Astrocyte (in vitro differentiated cells and primary cell): ENCODE results near the gene TBRG4. TPM values are rescaled to one million over a fixed set of nuclear protein-coding genes. Genes with fewer than 3 reads are reported as not detected.

ENCODE experiments used
- DNase-seq: peaks from one replicate; pipeline ENCODE4 v3.0.0-alpha.2; 2010; ENCODE audit warnings: low read depth
- FAIRE-seq: peaks from 2 replicates; lab custom pipeline; 2011; peaks lifted over from hg19 to GRCh38; lab: Jason Lieb, UNC
- H2AFZ ChIP-seq: 2 replicates; pipeline ENCODE4 v1.6.0; 2012; ENCODE audit warnings: low read depth, low read length, inconsistent platforms
- H3K27ac ChIP-seq: 2 replicates; pipeline ENCODE4 v1.5.1; 2011; ENCODE audit warnings: low read depth, low read length, inconsistent platforms
- H3K27me3 ChIP-seq: 2 replicates; pipeline ENCODE4 v1.6.0; 2011; ENCODE audit warnings: low read length, inconsistent platforms; ENCODE audit not compliant: insufficient read depth
- H3K36me3 ChIP-seq: 2 replicates; pipeline ENCODE4 v1.5.1; 2011; ENCODE audit warnings: low read length, inconsistent platforms; ENCODE audit not compliant: insufficient read depth
- H3K4me1 ChIP-seq: 2 replicates; pipeline ENCODE4 v1.5.1; 2011; ENCODE audit warnings: low read length, inconsistent platforms; ENCODE audit not compliant: insufficient read depth
- H3K4me2 ChIP-seq: 2 replicates; pipeline ENCODE4 v1.6.0; 2012; ENCODE audit warnings: low read length, inconsistent platforms
- H3K4me3 ChIP-seq: 2 replicates; pipeline ENCODE4 v1.5.1; 2011; ENCODE audit warnings: low read depth, mild to moderate bottlenecking, low read length, inconsistent platforms; ENCODE audit not compliant: insufficient read depth
- H3K79me2 ChIP-seq: 2 replicates; pipeline ENCODE4 v1.6.0; 2012; ENCODE audit warnings: mild to moderate bottlenecking, low read length, inconsistent platforms; ENCODE audit not compliant: insufficient read depth
- H3K9ac ChIP-seq: 2 replicates; pipeline ENCODE4 v1.6.0; 2012; ENCODE audit warnings: mild to moderate bottlenecking, low read length, inconsistent platforms
- H3K9me3 ChIP-seq: 2 replicates; pipeline ENCODE4 v1.5.1; 2012; ENCODE audit warnings: low read depth, mild to moderate bottlenecking, low read length, inconsistent platforms; ENCODE audit not compliant: insufficient read depth
- H4K20me1 ChIP-seq: 2 replicates; pipeline ENCODE4 v1.6.0; 2012; ENCODE audit warnings: low read length, inconsistent platforms; ENCODE audit not compliant: insufficient read depth
- H3K27ac Mint-ChIP-seq: one replicate; pipeline ENCODE4 v1.8.0; 2021; ENCODE audit warnings: mild to moderate bottlenecking, mixed read lengths; ENCODE audit not compliant: unreplicated experiment
- H3K27me3 Mint-ChIP-seq: one replicate; pipeline ENCODE4 v1.8.0; 2021; ENCODE audit warnings: low read depth, mixed read lengths; ENCODE audit not compliant: unreplicated experiment
- H3K36me3 Mint-ChIP-seq: one replicate; pipeline ENCODE4 v1.8.0; 2021; ENCODE audit warnings: low read depth, mixed read lengths; ENCODE audit not compliant: unreplicated experiment
- H3K4me1 Mint-ChIP-seq: one replicate; pipeline ENCODE4 v1.8.0; 2021; ENCODE audit warnings: low read depth, mixed read lengths; ENCODE audit not compliant: unreplicated experiment
- H3K4me3 Mint-ChIP-seq: one replicate; pipeline ENCODE4 v1.8.0; 2021; ENCODE audit warnings: mild to moderate bottlenecking, moderate library complexity, mixed read lengths; ENCODE audit not compliant: unreplicated experiment
- H3K9me3 Mint-ChIP-seq: one replicate; pipeline ENCODE4 v1.8.0; 2021; ENCODE audit warnings: mild to moderate bottlenecking, mixed read lengths; ENCODE audit not compliant: unreplicated experiment
- CTCF ChIP-seq: IDR thresholded peaks from 2 replicates; pipeline ENCODE4 v1.5.1; 2011; ENCODE audit warnings: low read depth, mild to moderate bottlenecking, inconsistent platforms, low read length, moderate library complexity; ENCODE audit not compliant: insufficient read depth
- EZH2 ChIP-seq: IDR thresholded peaks from 2 replicates; pipeline ENCODE4 v1.6.1; 2012; ENCODE audit warnings: mild to moderate bottlenecking, low read length, inconsistent platforms; ENCODE audit not compliant: insufficient read depth
- total RNA-seq: library from RNA; stranded (reverse); gene quantifications from 2 replicates; pipeline ENCODE4 v1.2.1, GENCODE V29; 2021

Gene TBRG4
- total RNA-seq, 1 donor from 2014 or later: 65.2 TPM

- Histone ChIP-seq H3K4me2 (no peak overlapping the region), H2AFZ (no peak overlapping the region), H3K4me1 (no peaks in the 10 kb centered on the region), H3K27me3 (no peaks in the 10 kb centered on the region), H3K27ac (no peak overlapping the region), H3K4me3 (no peak overlapping the region), H4K20me1 (peaks cover 68% of the 10 kb centered on the region), H3K9me3 (no peaks in the 10 kb centered on the region), H3K79me2 (peaks cover 15% of the 10 kb centered on the region), H3K9ac (no peak overlapping the region), H3K36me3 (peaks cover 12% of the 10 kb centered on the region)
- peaks cover 19% of the 10 kb centered on the region for H3K36me3 Mint-ChIP-seq
- no peak overlapping the region for H3K4me3 Mint-ChIP-seq
- H3K27ac Mint-ChIP-seq: no peak overlapping the region
- H3K4me1 Mint-ChIP-seq: peaks cover 18% of the 10 kb centered on the region
- DNase-seq: no peak
- no peak for FAIRE-seq
- no peaks in the 10 kb centered on the region for H3K9me3 Mint-ChIP-seq
- H3K27me3 Mint-ChIP-seq: no peaks in the 10 kb centered on the region
- TF ChIP-seq CTCF: no peak
- no peak for TF ChIP-seq EZH2
Measured at GRCh38 chr7:45069444-45070253, 41.8 kb downstream of the TBRG4 start.

- H3K4me3 ChIP-seq: no peak overlapping the region
- TF ChIP-seq EZH2 (no peak), CTCF (no peak)
- peaks cover 24% of the 10 kb centered on the region for H3K36me3 Mint-ChIP-seq
- no peaks in the 10 kb centered on the region for H3K4me1 ChIP-seq
- no peak overlapping the region for H2AFZ ChIP-seq
- H3K27me3 Mint-ChIP-seq: no peaks in the 10 kb centered on the region
- FAIRE-seq (no peak), DNase-seq (no peak)
- no peaks in the 10 kb centered on the region for H3K9me3 ChIP-seq
- peaks cover 16% of the 10 kb centered on the region for H3K36me3 ChIP-seq
- no peak overlapping the region for H3K9ac ChIP-seq
- H3K79me2 ChIP-seq: peaks cover 22% of the 10 kb centered on the region
- peaks cover 79% of the 10 kb centered on the region for H4K20me1 ChIP-seq
- H3K27me3 ChIP-seq: no peaks in the 10 kb centered on the region
- H3K4me3 Mint-ChIP-seq: no peak overlapping the region
- peak overlapping the region; percentile 34 for H3K27ac Mint-ChIP-seq
- H3K4me1 Mint-ChIP-seq: peaks cover 10% of the 10 kb centered on the region
- no peak overlapping the region for H3K4me2 ChIP-seq
- H3K27ac ChIP-seq: no peak overlapping the region
- peaks cover 3% of the 10 kb centered on the region for H3K9me3 Mint-ChIP-seq
Measured at GRCh38 chr7:45068236-45069023, 43.1 kb downstream of the TBRG4 start.
